Renal pelvis (tissue), 4 donors: Measurements from ENCODE around the gene ETS2. TPM values are rescaled to one million over a fixed set of nuclear protein-coding genes. Genes with fewer than 3 reads are reported as not detected.

Experiments
- DNase-seq: peaks from one replicate; pipeline ENCODE4 v3.0.0-alpha.2; 2013
- polyA plus RNA-seq, 3 donors: library from polyadenylated mRNA; unstranded; fragments of 120-200 nt; gene quantifications; one replicate each; pipeline ENCODE4 v1.2.1, GENCODE V29; 2013; ENCODE audit not compliant: insufficient read length in 3 of 3

ETS2 gene
- polyA plus RNA-seq, 3 donors: 46.0 to 49.9 (median 46.1) TPM

DNA sequence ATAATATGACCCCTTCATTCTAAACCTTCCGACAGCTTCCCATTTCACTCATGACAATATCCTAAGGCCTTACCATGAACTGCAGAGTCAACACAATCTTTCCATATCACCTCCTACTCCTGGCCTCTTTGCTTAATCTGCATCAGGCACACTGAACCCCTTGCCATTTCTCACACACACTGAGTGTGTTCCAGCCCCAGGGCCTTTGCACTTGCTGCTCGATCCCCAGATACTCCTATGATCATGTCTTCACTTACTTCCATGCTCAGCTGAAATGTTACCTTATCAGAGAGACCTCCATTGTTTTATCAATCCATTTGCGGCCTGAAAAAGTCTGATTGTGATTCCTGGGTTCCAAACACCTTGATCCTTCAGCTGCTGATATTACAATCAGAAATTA lies 47.0 kb downstream of the ETS2 start:
- no peak for DNase-seq

DNA sequence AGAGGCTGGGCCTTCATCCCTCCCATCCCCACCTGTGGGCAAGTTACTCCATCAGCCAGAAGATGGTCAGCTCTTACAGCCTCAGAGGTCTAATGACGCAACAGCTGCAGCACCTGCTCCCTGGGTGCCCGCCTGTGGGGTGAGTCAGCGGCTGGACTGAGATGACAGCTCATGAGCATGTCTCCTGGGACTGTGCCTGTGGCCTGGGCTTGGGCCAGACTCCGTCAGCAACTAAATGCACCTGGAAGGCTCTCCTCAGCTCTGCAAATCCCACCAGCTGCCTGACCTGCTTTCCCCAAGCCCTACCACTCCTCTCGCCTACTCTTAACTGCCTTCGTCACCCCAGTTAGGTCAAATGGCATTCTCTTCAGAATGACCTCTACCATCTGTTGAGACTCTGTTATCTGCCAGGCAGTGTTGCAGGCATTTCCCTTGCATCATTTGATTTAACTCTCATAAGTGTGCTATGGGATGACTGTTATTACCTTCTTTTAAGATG lies 47.7 kb downstream of the ETS2 start:
- DNase-seq: no peak

DNA sequence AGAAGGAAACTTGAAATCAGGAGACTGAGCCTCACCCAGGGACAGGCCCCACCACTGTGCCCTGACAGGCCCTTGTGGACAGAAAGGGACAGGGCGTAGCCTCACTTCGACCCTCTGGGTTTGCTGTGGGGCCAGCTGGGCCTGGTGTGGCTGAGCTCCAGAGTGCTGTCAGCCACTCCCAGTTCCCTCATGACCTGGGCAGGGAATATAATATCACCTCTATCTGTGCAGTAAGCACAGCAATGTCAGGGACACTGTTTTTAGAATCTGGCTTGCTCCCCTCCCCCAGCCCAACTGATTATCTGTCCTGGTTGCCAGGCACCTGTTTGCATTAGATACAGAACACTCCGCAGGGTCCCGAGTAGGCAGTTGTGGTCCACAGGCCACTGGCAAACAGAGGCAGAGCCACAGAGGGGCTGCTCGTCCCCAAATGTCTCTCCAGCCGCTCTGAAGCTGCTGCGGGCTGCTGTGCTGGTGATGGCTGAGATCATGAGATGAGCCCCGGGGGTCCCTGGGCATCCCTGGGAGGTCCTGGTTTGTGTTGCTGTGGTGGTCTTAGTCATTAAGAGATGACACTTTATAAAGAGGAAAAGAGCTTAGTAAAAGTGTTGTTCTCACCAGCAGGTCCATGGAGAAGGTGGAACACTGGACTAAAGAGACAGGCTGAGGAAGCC lies 51.6 kb downstream of the ETS2 start:
- no peak for DNase-seq

DNA sequence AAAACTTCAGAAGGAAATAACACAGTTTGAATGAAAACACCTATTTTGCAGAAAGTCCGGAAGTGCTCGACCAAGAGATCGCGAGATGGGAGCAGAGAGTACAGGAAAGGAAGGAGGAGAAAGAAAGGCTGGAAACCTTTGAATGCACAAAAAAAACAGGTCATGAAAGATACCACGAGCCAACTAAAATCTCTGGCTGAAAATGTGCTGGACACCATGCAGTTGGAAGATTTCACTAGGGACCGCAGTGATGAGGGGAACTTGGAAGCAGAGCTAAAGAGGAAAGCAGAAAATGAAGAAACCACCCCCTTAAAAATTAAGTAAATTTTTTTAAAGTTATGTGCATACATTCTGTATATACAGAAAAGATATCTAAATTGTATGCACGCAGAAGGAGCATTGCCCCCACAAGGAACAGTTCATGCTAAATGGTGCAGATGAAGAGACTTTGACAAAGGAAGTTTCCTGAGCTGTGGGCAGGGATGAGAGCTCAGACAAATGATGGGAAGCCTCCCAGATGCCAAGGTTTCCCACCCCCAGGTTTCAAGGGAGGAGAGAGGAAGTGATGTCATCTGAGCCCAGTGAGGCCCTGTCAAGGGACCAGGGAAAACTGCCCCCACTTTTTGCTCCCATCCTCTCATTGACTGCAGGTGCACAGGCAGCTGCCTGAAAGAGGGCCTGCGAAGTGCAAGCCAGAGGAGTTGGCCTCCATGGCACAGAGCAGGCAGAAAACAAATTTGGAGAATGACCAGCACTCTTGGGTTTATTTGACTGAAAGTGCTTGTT lies 52.5 kb downstream of the ETS2 start:
- no peak for DNase-seq

DNA sequence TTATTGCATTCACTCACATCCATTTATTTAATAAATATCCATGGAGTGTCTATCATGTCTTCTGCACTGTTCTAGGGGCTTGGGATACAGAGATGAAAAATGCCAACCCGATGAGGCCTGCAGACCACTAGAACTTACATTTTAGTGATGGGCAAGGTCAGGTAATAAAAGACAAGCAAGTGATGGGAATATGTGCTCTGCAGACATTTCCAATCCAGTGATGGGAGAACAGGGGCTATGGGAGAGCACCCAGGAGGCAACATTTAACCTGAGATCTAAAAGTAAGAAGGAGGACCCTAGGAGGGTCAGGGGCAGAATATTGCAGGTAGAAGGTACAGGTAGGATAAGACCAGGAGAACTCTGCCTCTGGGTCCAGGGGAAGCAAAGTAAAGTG lies 53.1 kb downstream of the ETS2 start:
- no peak for DNase-seq

DNA sequence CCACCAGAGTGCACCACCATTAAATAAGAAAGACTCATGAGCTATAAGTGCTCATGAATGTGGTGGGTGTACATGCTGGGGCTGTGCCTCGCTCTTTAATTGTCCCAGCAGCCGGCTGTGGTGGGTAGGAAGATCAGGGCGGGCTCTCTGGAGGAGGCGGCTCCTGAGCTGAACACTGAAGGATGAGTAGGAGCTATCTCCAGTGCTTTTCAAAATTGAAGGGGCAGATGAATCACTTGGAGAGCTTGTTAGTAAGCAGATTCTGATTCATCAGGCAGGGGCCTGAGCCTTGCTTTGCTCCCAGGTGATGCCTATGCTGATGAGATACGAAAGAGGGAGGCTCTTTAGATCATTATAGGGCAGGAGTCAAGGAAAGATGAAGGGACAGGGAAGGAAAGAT lies 54.1 kb downstream of the ETS2 start:
- no peak for DNase-seq

DNA sequence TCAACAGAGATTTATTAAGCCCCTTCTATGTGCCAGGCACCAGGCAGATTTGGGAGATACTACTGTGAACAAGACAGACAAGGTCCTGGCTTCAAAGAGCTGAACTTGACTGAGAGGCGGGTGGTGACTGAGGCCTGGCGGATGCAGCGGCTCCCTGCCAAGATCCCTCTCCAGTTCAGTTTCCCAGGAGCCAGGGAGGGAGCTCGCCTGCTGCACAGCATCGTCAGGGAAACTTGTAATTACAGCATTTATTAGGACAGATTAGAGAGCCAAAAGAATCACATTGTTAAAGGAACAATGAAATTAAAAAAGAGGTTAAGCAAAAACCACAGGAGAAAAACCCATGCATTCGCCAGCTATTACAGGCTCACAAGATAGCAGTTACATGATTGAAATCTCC lies 55.3 kb downstream of the ETS2 start:
- no peak for DNase-seq

DNA sequence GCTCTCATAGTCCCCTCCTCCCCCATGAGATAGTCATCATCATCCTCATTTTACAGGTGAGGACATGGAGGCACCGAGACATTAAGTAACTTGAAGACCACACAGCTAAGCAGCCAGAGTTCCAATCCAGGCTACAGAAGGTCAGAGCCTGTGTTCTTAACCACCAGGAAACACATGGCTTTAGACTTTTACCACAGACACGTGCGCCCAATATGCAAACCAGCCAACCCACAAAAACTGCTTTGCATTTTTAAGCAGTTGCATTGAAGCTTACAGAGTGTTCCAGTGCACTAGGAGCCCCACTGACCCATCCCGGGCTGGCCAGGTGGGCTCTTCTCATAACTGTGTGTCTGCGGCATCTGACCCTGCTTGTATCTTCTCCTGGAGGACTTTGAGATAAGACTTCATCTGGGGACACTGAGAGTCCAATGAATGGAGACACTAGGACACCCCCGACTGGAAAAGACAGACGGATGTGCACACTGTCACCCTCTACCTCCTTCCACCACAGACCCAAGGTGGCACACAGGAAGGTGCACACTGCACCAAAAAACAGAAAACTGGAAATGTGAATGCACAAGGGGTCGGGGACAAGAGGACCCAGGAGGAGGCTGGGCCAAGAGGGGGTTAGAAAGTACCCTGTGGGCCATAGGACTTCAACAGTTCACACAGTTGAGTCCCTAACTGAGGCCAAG lies 56.4 kb downstream of the ETS2 start:
- no peak for DNase-seq

DNA sequence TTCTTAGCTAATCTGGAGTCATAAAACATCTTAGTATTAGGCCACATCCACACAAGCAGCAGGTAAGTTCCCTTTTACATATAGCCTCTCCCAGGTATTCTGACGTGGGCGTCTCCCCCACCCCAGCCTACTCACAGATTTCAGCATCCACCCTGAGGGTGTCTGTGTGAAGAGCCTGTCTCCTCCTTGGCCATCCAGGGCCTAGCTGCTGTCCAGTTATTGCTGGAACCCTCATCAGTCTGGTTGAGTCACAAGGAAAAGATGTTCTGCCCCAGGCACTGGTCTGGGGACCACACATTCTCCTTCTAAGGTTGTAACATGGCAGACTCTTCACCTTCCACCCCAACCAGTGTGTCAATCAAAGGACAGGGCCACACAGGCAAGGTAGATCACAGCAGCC lies 57.6 kb downstream of the ETS2 start:
- no peak for DNase-seq

DNA sequence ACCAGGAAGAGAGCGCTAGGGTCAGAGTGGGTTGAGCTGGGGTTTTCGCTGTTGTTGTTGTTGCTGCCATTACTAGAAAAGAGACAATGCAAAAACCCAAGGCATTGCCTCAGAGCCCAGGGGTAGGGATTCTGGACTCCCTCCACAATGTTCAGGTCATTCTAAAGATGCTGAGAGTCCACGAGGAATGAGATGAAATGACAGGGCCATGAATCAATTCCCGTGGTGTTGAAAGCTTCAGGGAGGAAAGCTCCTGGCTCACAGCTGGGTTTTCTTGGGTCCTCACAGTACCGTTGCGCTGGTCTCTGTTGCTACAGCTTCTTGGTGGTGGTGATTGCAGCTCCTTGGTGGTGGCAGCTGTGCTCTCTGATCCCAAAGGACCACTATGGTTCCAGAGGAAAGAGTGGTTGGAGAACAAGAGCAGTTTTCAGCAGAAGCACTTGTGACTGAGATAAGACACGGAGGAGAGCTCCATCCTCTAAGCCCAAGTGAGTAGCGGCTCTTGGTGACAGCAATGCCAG lies 58.2 kb downstream of the ETS2 start:
- no peak for DNase-seq

DNA sequence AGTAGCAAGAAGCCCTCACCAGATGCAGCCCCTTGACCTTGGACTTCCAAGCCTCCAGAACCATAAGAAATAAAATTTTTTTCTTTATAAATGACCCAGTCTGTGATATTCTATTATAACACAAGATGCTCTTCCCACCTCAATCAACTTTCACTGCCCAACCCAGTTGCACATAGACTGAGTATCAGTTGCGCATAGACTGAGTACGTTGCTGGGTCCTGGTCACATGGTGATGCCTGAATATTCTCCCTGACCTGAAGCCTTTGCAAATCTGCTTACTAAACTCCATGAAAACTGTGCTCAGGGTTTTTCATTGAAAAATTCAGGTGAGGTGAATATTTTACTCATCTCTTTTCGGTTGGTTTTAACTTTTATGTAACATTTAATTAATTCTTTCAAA lies 59.2 kb downstream of the ETS2 start:
- no peak for DNase-seq

DNA sequence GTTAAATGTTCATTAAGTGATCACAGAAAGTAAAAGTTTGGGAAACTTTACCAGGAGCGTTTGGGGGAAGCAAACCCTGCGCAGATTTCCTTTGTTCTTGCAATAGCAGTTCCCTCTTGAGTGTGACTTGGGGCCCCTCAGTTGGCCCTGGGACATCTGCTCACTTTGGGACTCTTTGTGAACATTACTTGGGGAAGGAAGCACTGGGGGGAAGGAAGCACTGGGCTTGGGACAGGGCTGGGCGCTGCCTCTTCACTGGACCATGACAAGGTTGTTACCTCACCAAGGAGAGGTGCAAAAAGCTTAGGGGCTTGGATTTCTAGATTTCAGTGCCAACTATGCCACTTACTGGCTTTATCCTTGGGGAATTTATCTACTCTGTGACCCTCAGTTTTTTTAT lies 63.5 kb downstream of the ETS2 start:
- DNase-seq: no peak

DNA sequence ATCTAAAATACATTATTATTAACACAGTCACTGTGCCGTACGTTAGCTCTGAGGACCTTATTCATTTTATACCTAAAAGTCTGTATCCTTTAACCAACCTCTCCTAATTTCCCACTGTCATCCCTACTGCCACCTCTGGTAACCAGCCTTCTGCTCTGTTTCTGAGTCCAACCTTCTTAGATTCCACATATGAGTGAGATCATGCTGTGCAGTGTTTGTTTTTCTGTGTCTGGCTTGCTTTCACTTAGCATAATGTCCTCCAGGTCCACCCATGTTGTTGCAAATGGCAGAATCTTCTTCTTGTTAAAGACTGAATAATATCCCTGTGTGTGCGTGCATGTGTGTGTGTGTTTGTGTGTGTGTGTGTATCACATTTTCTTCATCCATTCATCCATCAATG lies 64.2 kb downstream of the ETS2 start:
- no peak for DNase-seq
